ENCODE results near the gene CLCN3.
A peak's percentile ranks its signal among the peaks of the same experiment; 100 is the strongest.

CLCN3 gene

DNA sequence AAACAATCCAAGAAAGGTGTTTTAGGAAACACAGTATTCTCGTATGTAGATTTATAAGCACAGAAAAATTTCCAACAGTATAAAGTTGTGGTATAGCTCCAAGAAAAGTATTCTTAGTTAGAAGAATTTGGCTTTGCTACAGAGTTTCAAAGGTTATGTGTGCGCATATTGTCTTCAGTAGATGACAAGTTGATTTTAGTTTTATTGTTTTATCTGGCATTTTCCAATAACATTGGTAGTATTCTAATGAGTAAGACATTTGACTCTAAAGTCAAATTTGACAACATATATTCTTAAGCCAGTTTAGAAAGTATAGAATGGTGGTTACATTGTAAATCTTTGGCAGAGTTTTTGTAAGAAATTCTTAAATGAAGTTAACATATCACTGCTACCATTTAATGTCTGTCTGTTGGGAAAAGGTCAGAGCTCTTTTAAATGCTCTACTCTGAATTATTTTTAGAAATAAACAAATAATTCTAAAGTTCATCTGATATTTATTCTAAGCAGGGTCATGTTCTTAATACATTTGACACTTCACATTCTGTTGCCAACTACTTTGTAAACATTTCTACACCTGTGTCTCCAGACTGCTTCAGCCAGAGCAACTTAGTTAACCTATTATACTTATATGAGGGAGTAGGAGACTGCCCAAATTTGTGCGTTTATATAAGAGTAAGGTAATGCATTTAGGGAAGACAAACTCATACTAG, 30.0 kb downstream of the CLCN3 start:
- ChIA-PET CTCF (interaction anchor here (0.7 kb wide), 1 partner anchor 18 kb away, joined by 4 read pairs; no protein-coding TSS in a partner anchor), POLR2A (ENCODE audit: low non-redundant PET) (no interaction called here)
- no peak overlapping the region for H3K27ac ChIP-seq

DNA sequence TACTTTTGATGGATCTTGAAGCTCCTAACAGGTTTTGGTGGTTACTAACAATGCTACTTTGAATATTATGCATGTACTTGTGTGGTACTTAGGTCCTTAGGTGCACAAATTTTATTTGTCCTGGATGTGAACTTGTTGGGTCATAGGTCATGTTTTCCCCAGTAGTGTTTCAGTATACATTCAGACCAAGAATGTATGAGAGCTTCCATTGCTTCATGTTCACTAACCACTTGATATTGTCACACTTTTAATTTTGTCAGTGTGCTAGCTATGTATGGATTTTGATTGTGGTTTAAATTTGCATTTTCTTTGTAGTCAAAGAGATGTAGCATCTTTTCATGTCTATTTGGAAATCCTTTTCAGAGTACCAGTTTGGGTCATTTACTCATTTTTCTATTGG, 32.2 kb downstream of the CLCN3 start:
- H3K27ac ChIP-seq, result no peak overlapping the region
- ChIA-PET CTCF (no interaction called here), POLR2A (ENCODE audit: low non-redundant PET) (no interaction called here)
- DNase-seq (ENCODE audit: low spot score), result no peak
- TF ChIP-seq, protein P1, sequence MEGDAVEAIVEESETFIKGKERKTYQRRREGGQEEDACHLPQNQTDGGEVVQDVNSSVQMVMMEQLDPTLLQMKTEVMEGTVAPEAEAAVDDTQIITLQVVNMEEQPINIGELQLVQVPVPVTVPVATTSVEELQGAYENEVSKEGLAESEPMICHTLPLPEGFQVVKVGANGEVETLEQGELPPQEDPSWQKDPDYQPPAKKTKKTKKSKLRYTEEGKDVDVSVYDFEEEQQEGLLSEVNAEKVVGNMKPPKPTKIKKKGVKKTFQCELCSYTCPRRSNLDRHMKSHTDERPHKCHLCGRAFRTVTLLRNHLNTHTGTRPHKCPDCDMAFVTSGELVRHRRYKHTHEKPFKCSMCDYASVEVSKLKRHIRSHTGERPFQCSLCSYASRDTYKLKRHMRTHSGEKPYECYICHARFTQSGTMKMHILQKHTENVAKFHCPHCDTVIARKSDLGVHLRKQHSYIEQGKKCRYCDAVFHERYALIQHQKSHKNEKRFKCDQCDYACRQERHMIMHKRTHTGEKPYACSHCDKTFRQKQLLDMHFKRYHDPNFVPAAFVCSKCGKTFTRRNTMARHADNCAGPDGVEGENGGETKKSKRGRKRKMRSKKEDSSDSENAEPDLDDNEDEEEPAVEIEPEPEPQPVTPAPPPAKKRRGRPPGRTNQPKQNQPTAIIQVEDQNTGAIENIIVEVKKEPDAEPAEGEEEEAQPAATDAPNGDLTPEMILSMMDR (conservative IDR thresholded peaks at IDR 0.05; ENCODE audit: low read depth), result no peak

More for the DNA sequence above, 30.0 kb downstream of the CLCN3 start:
- TF ChIP-seq, protein P1 (conservative IDR thresholded peaks at IDR 0.05; ENCODE audit: low read depth), result no peak
- DNase-seq (ENCODE audit: low spot score), result no peak

DNA sequence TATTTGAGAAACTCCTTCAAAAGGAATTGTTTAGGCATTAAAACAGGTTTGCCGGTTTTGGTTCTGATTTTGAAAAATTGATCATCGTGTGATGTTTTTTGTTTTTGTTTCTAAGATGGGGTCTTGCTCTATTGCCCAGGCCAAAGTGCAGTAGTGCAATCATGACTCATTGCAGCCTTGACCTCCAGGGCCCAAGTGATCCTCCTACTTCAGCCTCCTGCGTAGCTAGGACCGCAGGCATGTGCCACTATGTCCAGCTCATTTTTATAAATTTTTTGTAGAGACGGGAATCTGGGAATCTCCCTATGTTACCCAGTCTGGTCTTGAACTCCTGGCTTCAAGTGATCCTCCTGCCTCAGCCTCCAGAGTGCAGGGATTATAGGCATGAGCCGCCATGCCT, 35.0 kb downstream of the CLCN3 start:
- POLR2A ChIA-PET (ENCODE audit: low non-redundant PET), result no interaction called here
- TF ChIP-seq, protein P1 (conservative IDR thresholded peaks at IDR 0.05; ENCODE audit: low read depth), result no peak
- CTCF ChIA-PET, result interaction anchor here (0.6 kb wide), 1 partner anchor 68 kb away, joined by 6 read pairs; no protein-coding TSS in a partner anchor
- H3K27ac ChIP-seq, result no peak overlapping the region
- no peak for DNase-seq (ENCODE audit: low spot score)

DNA sequence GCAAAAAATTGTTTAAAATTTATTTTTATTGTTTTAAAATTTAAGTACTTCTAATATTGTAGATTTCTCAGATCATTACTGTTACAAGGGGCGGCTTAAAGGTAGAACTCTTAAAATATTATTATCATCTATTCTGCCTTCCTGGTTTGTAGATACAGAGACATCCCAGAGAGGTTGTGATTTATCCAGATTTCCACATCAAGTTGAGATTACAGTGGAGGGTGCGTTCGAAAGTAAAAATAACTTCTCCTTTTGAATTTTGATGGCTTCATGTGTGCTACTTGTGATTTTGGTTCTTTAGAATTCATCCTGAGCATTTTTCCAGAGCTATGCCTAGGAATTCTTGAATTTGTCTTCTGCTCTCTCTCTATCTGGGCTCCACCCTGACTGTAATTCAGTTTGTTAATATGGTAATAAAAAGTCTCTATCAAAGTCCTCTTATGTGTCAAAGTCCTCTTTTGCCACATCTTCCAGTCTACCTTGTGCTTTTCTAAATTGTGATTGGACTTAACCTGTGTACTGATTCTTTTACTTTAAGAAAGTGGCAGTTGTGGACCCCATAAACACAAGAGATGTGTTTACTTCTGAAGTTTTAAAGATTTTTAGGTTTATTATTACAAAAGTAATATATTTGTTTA, 37.2 kb downstream of the CLCN3 start:
- no peak overlapping the region for H3K27ac ChIP-seq
- ChIA-PET CTCF (interaction anchor here (0.7 to 1.1 kb wide), 2 partner anchors 44 to 46 kb away, joined by 3 read pairs; no protein-coding TSS in a partner anchor), POLR2A (ENCODE audit: low non-redundant PET) (no interaction called here)
- DNase-seq (ENCODE audit: low spot score), result no peak
- TF ChIP-seq, protein P1 (conservative IDR thresholded peaks at IDR 0.05; ENCODE audit: low read depth), result no peak

DNA sequence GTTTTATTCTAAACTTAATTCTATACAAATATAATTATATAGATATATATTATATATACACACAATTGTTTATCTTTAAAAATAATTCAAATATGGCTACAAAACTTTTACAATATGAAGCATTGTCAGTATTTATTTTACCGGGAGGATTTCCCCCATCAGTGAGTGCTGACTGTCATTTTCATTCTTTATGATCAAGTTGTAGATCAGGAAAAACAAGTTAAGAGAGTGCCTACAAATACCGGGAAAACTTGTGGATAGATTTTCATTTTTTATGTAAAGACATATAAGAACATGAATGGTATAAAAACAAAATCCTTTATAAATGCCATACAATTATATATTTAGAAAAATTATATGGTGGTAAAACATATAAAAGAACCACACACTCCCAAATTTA, 37.8 kb downstream of the CLCN3 start:
- ChIA-PET POLR2A (ENCODE audit: low non-redundant PET) (no interaction called here), CTCF (interaction anchor here (0.7 to 1.1 kb wide), 2 partner anchors 45 to 587 kb away, joined by 3 read pairs; no protein-coding TSS in a partner anchor)
- DNase-seq (ENCODE audit: low spot score), result peak; percentile 19
- H3K27ac ChIP-seq, result no peak overlapping the region
- TF ChIP-seq, protein P1 (conservative IDR thresholded peaks at IDR 0.05; ENCODE audit: low read depth), result no peak

DNA sequence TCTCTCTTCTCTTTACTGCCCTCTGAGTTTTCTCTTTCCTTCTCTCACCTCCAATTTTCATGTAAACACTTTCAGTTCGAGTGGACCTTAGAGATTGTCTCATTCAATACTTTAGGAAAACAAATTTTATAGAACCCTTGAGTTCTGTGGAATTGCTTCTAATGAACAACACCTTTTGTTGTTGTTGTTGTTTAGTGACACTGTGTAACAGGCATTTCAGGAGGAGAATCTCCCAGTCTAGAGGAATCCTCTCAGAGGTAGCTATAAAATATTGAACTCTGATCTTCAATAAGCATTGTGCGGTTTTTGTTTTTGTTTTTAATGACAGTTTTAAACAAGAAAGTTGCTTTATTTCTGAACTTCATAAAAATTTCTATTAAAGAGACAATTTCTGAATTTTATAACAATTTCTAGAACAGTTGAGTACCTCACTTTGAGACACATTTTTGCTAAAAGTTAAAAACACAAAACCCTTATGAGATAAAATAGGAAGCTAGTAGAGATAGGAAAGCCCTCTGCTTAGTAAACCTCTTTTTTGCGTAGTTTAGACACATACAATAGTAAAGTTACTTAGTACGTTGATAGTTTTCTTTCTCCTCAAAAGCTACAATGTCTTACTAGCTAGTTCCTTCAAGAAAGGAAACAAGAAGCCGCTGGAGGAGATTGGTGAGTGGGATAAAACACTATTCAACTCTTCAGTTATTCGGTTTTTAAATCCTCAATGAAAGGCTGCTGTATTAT, 38.8 kb downstream of the CLCN3 start:
- ChIA-PET CTCF (interaction anchor here (1.8 kb wide), 1 partner anchor 14 kb away, joined by 4 read pairs; no protein-coding TSS in a partner anchor), POLR2A (ENCODE audit: low non-redundant PET) (interaction anchor here (0.6 kb wide), 1 partner anchor 15 kb away, joined by 3 read pairs; no protein-coding TSS in a partner anchor)
- DNase-seq (ENCODE audit: low spot score), result no peak
- no peak overlapping the region for H3K27ac ChIP-seq
- TF ChIP-seq, protein P1 (conservative IDR thresholded peaks at IDR 0.05; ENCODE audit: low read depth), result no peak

Data from RWPE1 (cell line).